Endothelial cell of umbilical vein (primary cell): ENCODE measurements around the gene CRP.

Source experiments
- EZH2 ChIP-seq: IDR thresholded peaks from 2 replicates; pipeline ENCODE4 v1.6.1; 2012; ENCODE audit warnings: borderline replicate concordance, low read depth, mild to moderate bottlenecking, moderate library complexity, low read length, inconsistent platforms; ENCODE audit not compliant: severe bottlenecking
- FOS ChIP-seq: IDR thresholded peaks from 2 replicates; pipeline ENCODE4 v1.6.1; 2011; ENCODE audit warnings: mild to moderate bottlenecking, low read length, moderate library complexity, borderline replicate concordance; ENCODE audit not compliant: insufficient read depth
- POLR2A ChIP-seq: IDR thresholded peaks from 2 replicates; pipeline ENCODE4 v1.6.1; 2012; ENCODE audit warnings: low read depth, mild to moderate bottlenecking, control low read depth, low read length
- POLR2AphosphoS5 ChIP-seq: IDR thresholded peaks from 2 replicates; pipeline ENCODE4 v1.6.1; 2012; ENCODE audit warnings: low read depth, mild to moderate bottlenecking, control low read depth, low read length, moderate library complexity; ENCODE audit not compliant: insufficient read depth
- TF ChIP-seq, protein P1 (sequence below), 2 donors: IDR thresholded peaks; 1 replicate in 1 of 2; 2 replicates in 1 of 2; pipeline ENCODE4 v1.5.1; 2011; ENCODE audit warnings: low read length in 2 of 2, mild to moderate bottlenecking in 2 of 2, moderate library complexity in 2 of 2, control low read depth in 1 of 2, inconsistent platforms in 1 of 2, low read depth in 1 of 2; ENCODE audit not compliant: insufficient read depth in 1 of 2; ENCODE audit errors: extremely low read depth in 1 of 2
- TF ChIP-seq, protein P2 (sequence below): IDR thresholded peaks from 2 replicates; pipeline ENCODE4 v1.6.1; 2011; ENCODE audit not compliant: insufficient read depth, insufficient read length

DNA sequence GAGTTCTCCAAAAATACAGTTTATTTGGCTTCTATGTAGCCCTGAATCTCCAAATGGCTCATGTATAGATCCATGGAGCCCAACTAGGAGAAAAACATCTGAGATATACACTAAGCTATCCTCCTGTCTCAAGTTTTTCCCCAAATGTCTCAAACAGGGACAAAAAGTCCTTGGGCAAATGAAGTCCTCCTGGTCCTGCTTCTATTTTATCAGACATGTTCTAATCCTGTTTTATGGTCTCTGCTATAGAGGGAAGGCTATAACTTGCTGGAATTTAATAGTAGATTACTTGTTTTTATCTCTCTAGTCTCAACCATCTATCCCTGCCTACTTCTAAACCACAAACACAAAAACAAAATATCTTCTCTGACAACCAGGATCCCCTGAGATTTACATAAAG lies 26.9 kb downstream of the CRP start:
- TF ChIP-seq POLR2AphosphoS5 (no peak), EZH2 (no peak), POLR2A (no peak), FOS (no peak)
- TF ChIP-seq, protein P1, sequence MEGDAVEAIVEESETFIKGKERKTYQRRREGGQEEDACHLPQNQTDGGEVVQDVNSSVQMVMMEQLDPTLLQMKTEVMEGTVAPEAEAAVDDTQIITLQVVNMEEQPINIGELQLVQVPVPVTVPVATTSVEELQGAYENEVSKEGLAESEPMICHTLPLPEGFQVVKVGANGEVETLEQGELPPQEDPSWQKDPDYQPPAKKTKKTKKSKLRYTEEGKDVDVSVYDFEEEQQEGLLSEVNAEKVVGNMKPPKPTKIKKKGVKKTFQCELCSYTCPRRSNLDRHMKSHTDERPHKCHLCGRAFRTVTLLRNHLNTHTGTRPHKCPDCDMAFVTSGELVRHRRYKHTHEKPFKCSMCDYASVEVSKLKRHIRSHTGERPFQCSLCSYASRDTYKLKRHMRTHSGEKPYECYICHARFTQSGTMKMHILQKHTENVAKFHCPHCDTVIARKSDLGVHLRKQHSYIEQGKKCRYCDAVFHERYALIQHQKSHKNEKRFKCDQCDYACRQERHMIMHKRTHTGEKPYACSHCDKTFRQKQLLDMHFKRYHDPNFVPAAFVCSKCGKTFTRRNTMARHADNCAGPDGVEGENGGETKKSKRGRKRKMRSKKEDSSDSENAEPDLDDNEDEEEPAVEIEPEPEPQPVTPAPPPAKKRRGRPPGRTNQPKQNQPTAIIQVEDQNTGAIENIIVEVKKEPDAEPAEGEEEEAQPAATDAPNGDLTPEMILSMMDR (IDR thresholded peaks at IDR 0.05; ENCODE audit: extremely low read depth in 1 of 2, insufficient read depth in 1 of 2, low read depth in 1 of 2, low read length in 2 of 2), result no peak
- TF ChIP-seq, protein P2, sequence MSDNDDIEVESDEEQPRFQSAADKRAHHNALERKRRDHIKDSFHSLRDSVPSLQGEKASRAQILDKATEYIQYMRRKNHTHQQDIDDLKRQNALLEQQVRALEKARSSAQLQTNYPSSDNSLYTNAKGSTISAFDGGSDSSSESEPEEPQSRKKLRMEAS, result no peak
